WTC11 (cell line): ENCODE measurements around the gene FUT8. TPM values are rescaled to one million over a fixed set of nuclear protein-coding genes. Genes with fewer than 3 reads are reported as not detected.

Experiments
- ATAC-seq: fragments of 200-7000 bp; cut with Tn5 transposase; 2 replicates; pipeline ENCODE4 v1.10.0; 2021; ENCODE audit warnings: mild to moderate bottlenecking, moderate library complexity
- CTCF ChIA-PET: fragments of 300-600 bp; sonication (Branson Sonifier 250); formaldehyde crosslinking; loops from one replicate; lab custom pipeline; 2021; ENCODE audit warnings: antibody characterized with exemption; lab: Charles Lee
- POLR2A ChIA-PET: fragments of 350-600 bp; sonication (Branson Sonifier 250); formaldehyde crosslinking; loops from one replicate; lab custom pipeline; 2021; ENCODE audit warnings: antibody characterized with exemption; lab: Charles Lee
- DNase-seq: peaks from one replicate; pipeline ENCODE4 v3.0.0; 2021; ENCODE audit warnings: low spot score
- H3K27ac Mint-ChIP-seq: 2 replicates; pipeline ENCODE4 v1.8.0; 2021; ENCODE audit warnings: mixed read lengths
- H3K27me3 Mint-ChIP-seq: 2 replicates; pipeline ENCODE4 v1.8.0; 2021; ENCODE audit warnings: low read depth, mild to moderate bottlenecking, moderate library complexity, mixed read lengths
- H3K36me3 Mint-ChIP-seq: 2 replicates; pipeline ENCODE4 v1.8.0; 2021; ENCODE audit warnings: mixed read lengths
- H3K4me1 Mint-ChIP-seq: 2 replicates; pipeline ENCODE4 v1.8.0; 2022; ENCODE audit warnings: mixed read lengths
- H3K4me3 Mint-ChIP-seq: 2 replicates; pipeline ENCODE4 v1.8.0; 2021; ENCODE audit warnings: mild to moderate bottlenecking, moderate library complexity, mixed read lengths
- H3K9me3 Mint-ChIP-seq: 2 replicates; pipeline ENCODE4 v1.8.0; 2021; ENCODE audit warnings: mixed read lengths
- CREM ChIP-seq: sonication (generic); formaldehyde crosslinking; IDR thresholded peaks from 2 replicates; pipeline ENCODE4 v1.8.1; 2022; ENCODE audit warnings: mild to moderate bottlenecking, missing genetic modification reagents, moderate library complexity
- FOXK1 ChIP-seq: sonication (generic); formaldehyde crosslinking; IDR thresholded peaks from 2 replicates; pipeline ENCODE4 v1.8.0; 2022; ENCODE audit warnings: mild to moderate bottlenecking, moderate library complexity, missing genetic modification reagents
- HMGA2 ChIP-seq: fragments of 250-450 bp; sonication (Bioruptor Pico); IDR thresholded peaks from 2 replicates; pipeline ENCODE4 v1.4.0; 2021; ENCODE audit warnings: mild to moderate bottlenecking, moderate library complexity
- JAZF1 ChIP-seq: fragments of 250-450 bp; sonication (Bioruptor Pico); IDR thresholded peaks from 2 replicates; pipeline ENCODE4 v1.9.0; 2021; ENCODE audit warnings: moderate library complexity, mild to moderate bottlenecking, inconsistent platforms
- MXD4 ChIP-seq: fragments of 250-450 bp; sonication (Bioruptor Pico); IDR thresholded peaks from 2 replicates; pipeline ENCODE4 v1.8.0; 2021; ENCODE audit warnings: mild to moderate bottlenecking, moderate library complexity, borderline replicate concordance
- MYBL2 ChIP-seq: sonication (generic); formaldehyde crosslinking; IDR thresholded peaks from 2 replicates; pipeline ENCODE4 v1.8.1; 2023; ENCODE audit warnings: mild to moderate bottlenecking, moderate library complexity, missing genetic modification reagents
- NFATC4 ChIP-seq: fragments of 250-450 bp; sonication (Bioruptor Pico); IDR thresholded peaks from 2 replicates; pipeline ENCODE4 v1.9.0; 2021; ENCODE audit warnings: mild to moderate bottlenecking
- NR3C1 ChIP-seq: sonication (generic); formaldehyde crosslinking; conservative IDR thresholded peaks from 2 replicates; pipeline ENCODE4 v1.8.1; 2023; ENCODE audit warnings: low read depth, mild to moderate bottlenecking, missing genetic modification reagents
- SOX15 ChIP-seq: fragments of 250-450 bp; sonication (Bioruptor Pico); IDR thresholded peaks from 2 replicates; pipeline ENCODE4 v1.9.0; 2021; ENCODE audit warnings: mild to moderate bottlenecking
- SP1 ChIP-seq: sonication (generic); formaldehyde crosslinking; conservative IDR thresholded peaks from 2 replicates; pipeline ENCODE4 v1.8.1; 2022; ENCODE audit warnings: missing genetic modification reagents
- total RNA-seq: library from RNA; stranded (reverse); gene quantifications from 3 replicates; pipeline ENCODE4 v1.2.3, GENCODE V29; 2021
- TF ChIP-seq, protein P1 (sequence below): sonication (generic); formaldehyde crosslinking; IDR thresholded peaks from 2 replicates; pipeline ENCODE4 v1.8.1; 2023; ENCODE audit warnings: mild to moderate bottlenecking, missing genetic modification reagents
- TF ChIP-seq, protein P2 (sequence below): sonication (generic); formaldehyde crosslinking; IDR thresholded peaks from 2 replicates; pipeline ENCODE4 v1.8.1; 2023; ENCODE audit warnings: mild to moderate bottlenecking, moderate library complexity, missing genetic modification reagents
- TF ChIP-seq, protein P3 (sequence below): fragments of 250-450 bp; sonication (Bioruptor Pico); IDR thresholded peaks from 2 replicates; pipeline ENCODE4 v1.9.0; 2021; ENCODE audit warnings: mild to moderate bottlenecking, borderline replicate concordance

Gene FUT8
- total RNA-seq, 1 experiment from 2014 or later, result 37.9 TPM

DNA sequence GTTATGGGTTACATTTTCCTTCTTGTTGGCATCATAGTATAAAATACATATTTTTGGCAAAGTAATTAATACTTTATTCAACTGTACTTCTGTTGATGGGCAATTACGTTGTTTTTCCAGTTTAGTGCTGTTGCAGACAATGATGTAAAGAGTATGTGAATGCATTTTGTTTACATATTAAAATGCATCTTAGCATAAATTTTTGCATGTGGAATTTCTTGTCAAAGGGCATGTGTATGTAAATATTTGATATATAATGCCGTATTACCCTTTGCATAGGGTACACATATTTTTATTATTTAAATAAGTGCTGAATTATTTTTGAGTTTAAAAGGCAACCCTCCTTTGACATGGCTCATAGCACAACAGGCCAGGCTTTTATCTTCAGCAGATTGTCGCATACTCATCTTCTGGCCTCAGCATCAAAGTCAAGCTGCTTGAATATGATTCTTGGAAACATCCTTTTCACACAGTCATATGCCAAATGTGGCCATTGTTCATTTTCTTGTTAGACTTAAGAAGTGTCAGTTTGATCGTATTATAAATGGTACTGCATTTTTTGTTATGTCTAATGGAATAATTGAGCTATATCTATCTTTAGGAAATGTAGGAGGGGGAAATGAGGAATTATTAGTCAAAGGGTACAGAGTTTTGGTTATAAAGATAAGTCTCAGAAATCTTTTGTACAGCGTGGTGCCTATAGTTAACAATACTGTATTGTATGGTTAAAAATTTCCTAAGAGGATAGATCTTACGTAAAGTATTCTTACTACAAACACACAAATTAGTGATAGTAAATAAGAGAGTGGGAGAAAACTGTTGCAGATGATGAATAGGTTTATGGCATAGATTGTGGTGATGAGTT lies 138.5 kb downstream of the FUT8 start:
- H3K36me3 Mint-ChIP-seq, result no peaks in the 10 kb centered on the region

DNA sequence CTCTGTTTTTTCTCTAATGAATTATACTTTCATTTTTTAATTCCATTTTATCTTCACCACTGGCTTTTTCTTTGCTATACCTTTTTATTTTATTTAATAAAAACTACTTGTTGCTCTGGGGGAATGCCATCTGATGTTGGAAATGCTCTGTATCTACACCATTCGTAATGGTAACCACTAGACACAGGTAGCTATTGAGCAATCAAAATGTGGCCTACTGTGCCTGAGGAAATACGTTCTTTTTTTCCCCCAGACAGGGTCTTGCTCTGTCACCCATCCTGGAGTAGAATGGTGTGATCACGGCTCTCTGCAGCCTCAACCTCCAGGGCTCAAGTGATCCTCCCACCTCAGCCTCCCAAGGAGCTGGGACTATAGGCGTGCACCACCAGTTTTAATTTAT lies 140.2 kb downstream of the FUT8 start:
- H3K27ac Mint-ChIP-seq, result no peak overlapping the region
- H3K4me1 Mint-ChIP-seq, result peaks cover 10% of the 10 kb centered on the region
- no peak for ATAC-seq
- no peaks in the 10 kb centered on the region for H3K9me3 Mint-ChIP-seq
- no peak for TF ChIP-seq MXD4 (CRISPR knock-in tag)
- TF ChIP-seq, protein P1, sequence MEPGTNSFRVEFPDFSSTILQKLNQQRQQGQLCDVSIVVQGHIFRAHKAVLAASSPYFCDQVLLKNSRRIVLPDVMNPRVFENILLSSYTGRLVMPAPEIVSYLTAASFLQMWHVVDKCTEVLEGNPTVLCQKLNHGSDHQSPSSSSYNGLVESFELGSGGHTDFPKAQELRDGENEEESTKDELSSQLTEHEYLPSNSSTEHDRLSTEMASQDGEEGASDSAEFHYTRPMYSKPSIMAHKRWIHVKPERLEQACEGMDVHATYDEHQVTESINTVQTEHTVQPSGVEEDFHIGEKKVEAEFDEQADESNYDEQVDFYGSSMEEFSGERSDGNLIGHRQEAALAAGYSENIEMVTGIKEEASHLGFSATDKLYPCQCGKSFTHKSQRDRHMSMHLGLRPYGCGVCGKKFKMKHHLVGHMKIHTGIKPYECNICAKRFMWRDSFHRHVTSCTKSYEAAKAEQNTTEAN (CRISPR knock-in tag), result no peak
- TF ChIP-seq NR3C1, result no peak
- no peak for TF ChIP-seq NFATC4 (CRISPR knock-in tag)
- TF ChIP-seq FOXK1 (CRISPR knock-in tag), result no peak
- TF ChIP-seq, protein P2, sequence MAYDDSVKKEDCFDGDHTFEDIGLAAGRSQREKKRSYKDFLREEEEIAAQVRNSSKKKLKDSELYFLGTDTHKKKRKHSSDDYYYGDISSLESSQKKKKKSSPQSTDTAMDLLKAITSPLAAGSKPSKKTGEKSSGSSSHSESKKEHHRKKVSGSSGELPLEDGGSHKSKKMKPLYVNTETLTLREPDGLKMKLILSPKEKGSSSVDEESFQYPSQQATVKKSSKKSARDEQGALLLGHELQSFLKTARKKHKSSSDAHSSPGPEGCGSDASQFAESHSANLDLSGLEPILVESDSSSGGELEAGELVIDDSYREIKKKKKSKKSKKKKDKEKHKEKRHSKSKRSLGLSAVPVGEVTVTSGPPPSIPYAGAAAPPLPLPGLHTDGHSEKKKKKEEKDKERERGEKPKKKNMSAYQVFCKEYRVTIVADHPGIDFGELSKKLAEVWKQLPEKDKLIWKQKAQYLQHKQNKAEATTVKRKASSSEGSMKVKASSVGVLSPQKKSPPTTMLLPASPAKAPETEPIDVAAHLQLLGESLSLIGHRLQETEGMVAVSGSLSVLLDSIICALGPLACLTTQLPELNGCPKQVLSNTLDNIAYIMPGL (CRISPR knock-in tag), result no peak
- TF ChIP-seq, all 79 proteins: peak for 0
- POLR2A ChIA-PET, result no interaction called here
- Mint-ChIP-seq H3K4me3 (no peak overlapping the region), H3K27me3 (no peaks in the 10 kb centered on the region), H3K36me3 (no peaks in the 10 kb centered on the region)
- CTCF ChIA-PET, result no interaction called here
- DNase-seq, result no peak

More for the DNA sequence above, 138.5 kb downstream of the FUT8 start:
- ChIA-PET POLR2A (no interaction called here), CTCF (no interaction called here)
- peaks cover 10% of the 10 kb centered on the region for H3K4me1 Mint-ChIP-seq
- H3K27me3 Mint-ChIP-seq, result no peaks in the 10 kb centered on the region
- TF ChIP-seq HMGA2 (CRISPR knock-in tag) (no peak), CREM (CRISPR knock-in tag) (no peak), NR3C1 (no peak), JAZF1 (no peak), SOX15 (CRISPR knock-in tag) (no peak), MYBL2 (CRISPR knock-in tag) (no peak)
- no peak for DNase-seq
- no peak overlapping the region for H3K4me3 Mint-ChIP-seq
- no peak overlapping the region for H3K27ac Mint-ChIP-seq
- no peaks in the 10 kb centered on the region for H3K9me3 Mint-ChIP-seq
- ATAC-seq, result no peak

DNA sequence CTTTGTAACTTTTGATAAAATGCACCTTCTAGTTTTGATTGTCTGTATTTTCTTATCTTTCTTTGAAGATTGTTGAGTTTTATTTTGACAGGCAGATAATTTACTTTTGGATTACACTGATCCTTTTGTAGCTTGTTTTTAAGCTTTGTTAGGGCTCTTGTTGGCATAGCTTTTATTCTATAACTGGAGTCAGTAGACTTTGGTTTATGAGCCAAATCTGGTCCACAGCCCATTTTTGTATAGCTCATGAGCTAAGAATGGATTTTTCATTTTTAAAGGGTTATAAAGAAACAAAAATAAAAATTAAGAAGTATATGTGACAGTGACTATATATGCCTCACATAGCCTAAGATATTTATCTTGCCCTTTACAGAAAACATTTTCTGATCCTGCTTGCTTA lies 142.3 kb downstream of the FUT8 start:
- no peak for ATAC-seq
- ChIA-PET POLR2A (no interaction called here), CTCF (interaction anchor here (1.3 kb wide), 1 partner anchor 68 kb away, joined by 3 read pairs; no protein-coding TSS in a partner anchor)
- Mint-ChIP-seq H3K27me3 (no peaks in the 10 kb centered on the region), H3K4me1 (peaks cover 12% of the 10 kb centered on the region), H3K27ac (no peak overlapping the region), H3K4me3 (no peak overlapping the region), H3K36me3 (no peaks in the 10 kb centered on the region), H3K9me3 (no peaks in the 10 kb centered on the region)
- TF ChIP-seq, protein P3, sequence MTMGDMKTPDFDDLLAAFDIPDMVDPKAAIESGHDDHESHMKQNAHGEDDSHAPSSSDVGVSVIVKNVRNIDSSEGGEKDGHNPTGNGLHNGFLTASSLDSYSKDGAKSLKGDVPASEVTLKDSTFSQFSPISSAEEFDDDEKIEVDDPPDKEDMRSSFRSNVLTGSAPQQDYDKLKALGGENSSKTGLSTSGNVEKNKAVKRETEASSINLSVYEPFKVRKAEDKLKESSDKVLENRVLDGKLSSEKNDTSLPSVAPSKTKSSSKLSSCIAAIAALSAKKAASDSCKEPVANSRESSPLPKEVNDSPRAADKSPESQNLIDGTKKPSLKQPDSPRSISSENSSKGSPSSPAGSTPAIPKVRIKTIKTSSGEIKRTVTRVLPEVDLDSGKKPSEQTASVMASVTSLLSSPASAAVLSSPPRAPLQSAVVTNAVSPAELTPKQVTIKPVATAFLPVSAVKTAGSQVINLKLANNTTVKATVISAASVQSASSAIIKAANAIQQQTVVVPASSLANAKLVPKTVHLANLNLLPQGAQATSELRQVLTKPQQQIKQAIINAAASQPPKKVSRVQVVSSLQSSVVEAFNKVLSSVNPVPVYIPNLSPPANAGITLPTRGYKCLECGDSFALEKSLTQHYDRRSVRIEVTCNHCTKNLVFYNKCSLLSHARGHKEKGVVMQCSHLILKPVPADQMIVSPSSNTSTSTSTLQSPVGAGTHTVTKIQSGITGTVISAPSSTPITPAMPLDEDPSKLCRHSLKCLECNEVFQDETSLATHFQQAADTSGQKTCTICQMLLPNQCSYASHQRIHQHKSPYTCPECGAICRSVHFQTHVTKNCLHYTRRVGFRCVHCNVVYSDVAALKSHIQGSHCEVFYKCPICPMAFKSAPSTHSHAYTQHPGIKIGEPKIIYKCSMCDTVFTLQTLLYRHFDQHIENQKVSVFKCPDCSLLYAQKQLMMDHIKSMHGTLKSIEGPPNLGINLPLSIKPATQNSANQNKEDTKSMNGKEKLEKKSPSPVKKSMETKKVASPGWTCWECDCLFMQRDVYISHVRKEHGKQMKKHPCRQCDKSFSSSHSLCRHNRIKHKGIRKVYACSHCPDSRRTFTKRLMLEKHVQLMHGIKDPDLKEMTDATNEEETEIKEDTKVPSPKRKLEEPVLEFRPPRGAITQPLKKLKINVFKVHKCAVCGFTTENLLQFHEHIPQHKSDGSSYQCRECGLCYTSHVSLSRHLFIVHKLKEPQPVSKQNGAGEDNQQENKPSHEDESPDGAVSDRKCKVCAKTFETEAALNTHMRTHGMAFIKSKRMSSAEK (CRISPR knock-in tag), result no peak
- TF ChIP-seq SP1 (CRISPR knock-in tag), result no peak
- DNase-seq, result no peak
